NCI-H1694 treated with DMSO at 0.1 percent for 48 hours (cell line): Measurements from ENCODE around the gene ZMIZ1.

Experiments
- DNase-seq: peaks from one replicate; lab custom pipeline; 2025; lab: John Stamatoyannopoulos, UW

The ZMIZ1 gene

DNA sequence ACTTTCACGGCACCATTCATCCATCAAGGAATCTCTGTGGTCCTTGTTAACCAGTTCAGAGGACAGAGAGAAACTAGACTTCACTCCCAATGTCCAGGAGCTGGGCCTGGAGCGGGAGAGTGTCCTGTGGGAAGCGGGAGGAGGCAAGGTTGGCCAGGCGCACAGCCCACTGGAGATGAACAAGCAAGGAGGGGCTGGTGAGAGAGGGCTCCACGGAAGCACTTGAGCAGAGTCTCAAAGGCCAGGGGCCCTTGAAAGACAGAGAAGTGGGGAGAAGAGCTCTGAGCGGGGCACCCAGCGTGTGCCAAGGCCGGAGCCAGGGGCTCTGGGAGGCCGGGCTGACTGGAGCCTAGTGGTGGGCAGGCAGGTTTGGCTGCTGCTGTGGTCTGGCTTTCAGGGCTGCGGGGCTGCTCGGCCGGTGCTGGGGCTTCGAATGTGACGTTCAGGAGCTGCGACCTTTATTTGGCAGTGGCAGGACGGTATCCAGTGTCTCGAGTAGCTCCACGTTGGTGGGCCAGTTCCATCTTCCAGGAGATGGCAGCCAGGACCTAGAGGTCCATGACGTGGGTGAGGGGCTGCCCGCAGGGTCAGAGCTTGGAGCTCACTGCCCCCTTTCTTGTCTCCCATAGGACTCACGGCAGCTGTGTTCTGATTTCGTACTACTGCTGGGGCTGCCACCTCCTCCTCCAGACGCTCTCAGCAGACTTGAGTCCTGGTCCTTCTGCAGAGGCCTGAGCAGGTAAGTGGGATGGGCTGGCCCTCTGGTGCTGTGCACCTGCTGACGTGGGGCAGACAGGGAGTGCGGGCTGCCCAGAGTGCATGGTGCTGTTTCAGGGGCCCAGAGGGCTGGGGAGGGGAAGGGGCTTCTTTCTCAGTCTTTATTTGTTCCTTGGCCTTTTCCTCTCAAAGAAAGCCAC is 49.8 kb downstream of the ZMIZ1 start:
- no peak for DNase-seq

DNA sequence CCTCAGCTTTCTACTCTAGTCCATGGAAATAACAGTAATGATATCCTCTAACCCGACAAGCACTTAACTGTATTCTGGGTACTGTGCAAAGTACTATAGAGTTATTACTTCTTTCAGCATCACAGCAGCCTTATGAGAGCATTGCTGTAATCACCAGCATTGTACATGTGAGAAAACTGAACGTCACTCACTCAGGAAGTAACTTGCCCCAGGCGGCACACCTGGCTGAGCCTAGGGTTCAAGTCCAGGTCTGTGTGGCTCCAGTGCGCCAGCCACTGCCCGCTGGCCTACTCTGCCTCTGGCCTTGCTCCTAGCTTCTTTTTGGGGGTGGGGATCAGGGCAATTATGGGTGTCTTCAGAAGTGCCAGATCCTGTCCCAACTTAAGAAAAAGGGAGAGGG is 50.5 kb downstream of the ZMIZ1 start:
- DNase-seq = no peak

DNA sequence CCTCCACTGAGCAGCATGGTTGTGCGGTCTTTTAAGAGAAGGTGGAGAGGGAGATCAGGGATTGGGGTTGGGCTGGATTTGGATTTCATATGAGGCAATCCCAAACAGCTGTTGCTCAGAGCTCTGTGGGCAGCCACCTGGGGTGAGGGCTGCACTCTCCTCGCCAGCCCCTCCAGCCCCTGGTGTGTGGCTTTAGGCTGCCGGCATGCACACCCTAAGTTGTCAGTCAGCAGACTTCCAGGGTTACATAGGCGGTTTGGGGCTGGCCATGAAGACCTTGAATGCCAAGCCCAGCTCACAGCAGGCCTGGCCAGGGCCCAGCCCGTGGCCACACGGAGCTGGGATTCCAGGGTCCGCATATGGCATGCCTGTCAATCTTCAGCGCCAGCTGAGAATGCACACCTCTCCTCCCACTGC is 54.8 kb downstream of the ZMIZ1 start:
- DNase-seq = no peak

DNA sequence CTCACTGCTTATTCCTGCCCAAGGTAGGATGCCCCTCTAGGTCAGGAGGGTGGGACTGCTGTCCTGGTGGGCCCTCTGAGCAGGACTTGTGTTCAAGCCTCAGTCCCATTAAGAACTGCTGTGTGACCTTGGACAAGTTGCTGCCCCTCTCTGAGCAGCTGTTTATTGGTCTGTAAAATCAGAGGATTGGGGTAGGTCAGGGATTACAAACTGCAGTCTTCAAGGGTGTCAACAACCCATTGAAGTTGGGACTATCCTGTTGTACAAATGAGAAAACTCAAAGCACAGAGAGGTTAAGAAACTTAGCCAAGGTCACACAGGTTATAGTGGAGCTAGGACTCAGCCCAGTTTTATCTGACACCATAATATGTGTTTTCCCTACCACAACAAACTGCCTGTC is 55.3 kb downstream of the ZMIZ1 start:
- DNase-seq = no peak

DNA sequence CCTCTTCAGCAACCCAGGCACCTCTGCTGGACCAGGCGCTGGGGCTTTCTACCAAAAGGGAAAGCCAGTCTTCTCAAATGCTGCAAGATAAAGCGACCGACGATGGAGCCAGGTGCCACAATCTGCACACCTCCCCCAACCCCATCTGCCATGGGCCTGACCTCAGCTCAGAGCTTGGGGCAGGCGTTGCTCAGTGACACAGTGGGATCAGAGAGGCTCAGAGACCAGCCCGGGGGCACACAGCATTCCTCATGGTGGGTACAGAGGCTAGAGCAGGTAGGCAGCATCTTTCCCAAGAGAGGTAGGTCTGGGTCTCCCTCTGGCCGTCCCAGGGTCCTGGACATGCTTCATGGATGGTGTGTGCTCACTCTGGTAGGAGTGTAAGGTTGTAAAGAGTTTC is 56.3 kb downstream of the ZMIZ1 start:
- peak; percentile 42 for DNase-seq

DNA sequence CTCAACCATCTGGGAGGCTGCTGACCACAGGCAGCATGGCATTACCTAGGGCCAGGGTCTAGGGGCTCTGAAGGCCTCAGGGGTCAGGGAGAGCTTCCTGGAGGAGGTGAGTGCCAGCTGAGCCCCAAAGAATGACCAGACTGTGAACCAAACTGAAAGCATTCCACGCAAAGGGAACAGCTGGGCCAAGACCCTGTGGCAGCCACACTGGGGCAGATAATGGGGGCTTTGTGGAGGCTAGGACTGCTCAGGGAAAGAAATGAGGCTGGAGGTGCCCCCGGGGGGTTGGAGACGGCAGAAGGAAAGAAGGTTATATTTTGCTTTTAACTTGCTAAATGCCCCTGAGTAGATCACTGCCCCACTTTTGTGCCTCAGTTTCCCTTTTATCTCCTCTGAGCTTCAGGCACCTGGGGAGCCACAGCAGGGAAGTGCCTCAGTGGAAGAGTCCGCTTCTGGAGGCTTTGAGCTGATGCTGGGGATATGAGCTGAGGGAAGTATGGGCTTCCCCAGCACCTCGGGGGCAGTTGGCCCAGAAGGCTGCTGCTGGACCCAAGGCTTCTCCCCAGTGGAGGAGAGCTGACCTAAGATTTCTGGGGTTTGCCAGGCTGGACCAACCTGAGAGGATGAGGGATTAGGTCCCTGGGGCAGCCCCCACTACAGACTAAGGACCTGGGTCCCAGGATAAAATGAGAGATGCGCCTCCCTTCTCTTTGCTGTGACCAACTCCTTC is 57.8 kb downstream of the ZMIZ1 start:
- no peak for DNase-seq

DNA sequence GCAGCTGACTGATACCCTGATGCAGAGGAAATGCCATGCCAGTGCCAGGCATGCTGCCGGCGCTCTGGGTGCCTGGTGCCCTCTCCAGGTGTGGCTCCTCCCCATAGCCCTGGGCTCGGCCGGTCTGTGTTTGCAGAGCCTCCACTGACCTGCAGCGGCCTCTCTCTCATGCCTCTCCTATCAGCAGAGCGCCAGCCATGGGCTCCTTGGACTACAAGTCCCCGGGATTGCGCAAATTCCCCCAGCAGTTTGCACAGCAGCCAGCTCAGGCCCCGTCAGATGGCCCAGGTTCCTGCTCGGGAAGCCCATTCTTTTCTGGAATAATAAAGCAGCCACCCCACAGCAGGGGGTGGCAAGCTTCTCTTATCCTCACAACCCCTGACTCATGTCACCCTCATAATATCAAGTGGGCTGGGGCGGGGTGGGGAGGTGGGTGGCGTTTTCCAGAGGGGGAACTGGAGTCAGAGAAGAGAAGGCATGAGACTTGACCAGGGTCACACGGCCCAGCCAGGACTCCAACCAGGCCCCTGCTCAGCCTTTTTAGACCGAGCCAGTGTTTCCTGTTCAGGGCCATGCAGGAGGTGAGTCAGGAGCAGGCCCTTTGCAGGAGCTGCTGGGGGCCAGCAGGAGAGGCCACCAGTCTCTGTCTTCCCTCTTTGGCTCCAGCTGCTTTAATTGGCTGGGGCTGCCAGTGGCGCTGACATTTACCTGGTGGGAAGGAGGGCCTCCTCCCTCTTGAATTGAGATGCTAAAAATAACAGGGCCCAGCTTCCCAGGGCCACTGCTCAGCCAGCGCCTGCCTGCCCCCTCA is 58.6 kb downstream of the ZMIZ1 start:
- DNase-seq = no peak

DNA sequence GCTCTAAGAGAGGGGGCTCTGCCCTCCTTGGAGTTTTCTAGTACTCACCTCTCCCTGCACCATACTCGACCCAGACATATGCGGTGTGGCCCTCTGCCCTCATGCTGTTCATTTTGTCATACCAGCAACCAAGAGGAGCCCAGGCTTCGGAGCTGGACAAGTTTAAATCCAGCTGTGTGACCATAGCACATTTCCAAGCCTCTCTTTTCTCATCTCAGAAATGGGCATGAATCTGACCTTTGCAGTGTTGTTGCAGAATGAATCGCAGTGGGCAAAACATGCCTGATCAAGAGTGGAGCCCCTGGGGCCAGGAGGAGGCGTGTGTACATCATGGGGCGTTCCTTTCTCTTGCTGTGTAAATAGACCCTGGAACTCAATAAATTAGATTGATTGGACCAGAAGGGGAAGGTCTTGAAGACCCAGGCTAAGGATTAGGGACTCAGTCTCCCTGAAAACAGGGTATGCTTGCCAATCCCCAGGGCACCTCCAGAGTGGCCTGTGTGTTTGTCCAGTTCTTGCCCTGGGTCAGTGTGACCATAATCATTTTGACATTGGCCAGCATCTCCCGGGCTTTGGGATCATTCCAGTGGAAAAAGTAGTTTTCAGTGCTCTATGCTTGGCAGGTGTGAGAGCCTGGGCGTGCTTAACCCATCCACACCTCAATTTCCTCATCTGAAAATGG is 59.6 kb downstream of the ZMIZ1 start:
- no peak for DNase-seq

DNA sequence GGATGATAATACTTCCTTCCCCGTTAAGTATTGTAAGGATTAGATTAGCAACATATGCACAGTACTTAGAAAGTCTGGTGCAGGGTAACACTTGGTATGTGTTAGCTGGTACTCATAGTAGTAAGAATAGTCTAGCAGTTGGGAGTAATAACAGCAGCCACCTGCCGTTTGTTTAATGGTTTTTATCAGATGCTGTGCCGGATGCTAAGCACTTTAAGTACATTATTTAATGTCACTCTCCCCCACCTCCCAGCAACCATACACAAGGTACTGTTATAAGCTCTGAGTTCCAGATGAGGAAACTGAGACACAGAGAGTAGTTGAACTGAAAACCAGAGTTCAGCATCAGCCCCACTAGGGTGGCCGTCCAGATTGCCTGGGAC is 60.1 kb downstream of the ZMIZ1 start:
- peak; percentile 44 for DNase-seq

DNA sequence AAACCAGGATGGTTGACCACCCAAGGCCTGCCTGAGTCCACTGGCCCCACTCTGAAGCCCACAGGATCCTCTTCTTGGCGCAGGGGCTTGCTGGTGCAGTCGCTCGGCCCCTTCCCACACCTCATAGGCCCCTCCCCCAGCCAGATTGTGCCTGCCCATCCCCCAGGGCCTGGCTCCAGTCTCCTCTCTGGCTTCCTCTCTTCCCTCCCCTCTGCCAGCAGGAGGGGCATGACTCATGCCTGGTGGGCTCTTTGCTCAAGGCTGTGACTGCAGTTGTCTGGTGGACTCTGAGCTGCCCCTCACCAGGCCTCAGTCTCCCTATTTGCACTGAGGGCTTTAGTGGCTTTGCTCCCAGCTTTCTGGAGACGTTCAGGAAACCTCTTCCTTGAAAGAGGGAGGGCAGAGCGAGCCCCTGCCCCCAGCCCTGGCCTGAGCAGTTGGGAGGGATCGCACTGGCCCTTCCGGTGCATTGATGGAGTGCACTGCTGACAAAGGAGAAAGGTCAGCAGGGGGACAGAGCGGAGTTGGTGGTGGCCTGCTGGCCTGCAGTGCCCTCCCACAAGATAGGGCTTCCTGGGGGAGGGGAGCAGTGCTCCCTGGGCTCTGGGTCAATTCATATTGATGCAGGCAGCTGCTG is 60.7 kb downstream of the ZMIZ1 start:
- DNase-seq = peak; percentile 46

DNA sequence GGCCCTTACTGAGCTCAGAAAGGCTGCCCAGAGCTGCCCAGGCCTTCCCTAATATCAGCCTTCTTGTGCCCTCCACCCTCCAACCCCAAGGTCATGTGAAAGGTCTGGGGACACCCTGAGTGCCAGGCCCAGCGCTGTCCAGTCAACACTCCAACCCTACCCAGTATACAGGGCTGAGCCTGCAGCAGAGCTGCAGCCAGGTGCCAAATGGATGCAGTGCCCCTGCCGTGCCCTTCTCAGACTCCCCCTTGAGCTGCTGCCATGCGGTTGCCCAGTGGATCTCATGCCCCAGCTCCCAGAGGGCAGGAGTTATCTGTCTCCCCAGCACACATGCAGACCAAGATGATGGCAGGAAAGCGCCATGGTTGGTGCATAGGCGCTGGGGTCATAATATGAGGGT is 61.5 kb downstream of the ZMIZ1 start:
- no peak for DNase-seq

DNA sequence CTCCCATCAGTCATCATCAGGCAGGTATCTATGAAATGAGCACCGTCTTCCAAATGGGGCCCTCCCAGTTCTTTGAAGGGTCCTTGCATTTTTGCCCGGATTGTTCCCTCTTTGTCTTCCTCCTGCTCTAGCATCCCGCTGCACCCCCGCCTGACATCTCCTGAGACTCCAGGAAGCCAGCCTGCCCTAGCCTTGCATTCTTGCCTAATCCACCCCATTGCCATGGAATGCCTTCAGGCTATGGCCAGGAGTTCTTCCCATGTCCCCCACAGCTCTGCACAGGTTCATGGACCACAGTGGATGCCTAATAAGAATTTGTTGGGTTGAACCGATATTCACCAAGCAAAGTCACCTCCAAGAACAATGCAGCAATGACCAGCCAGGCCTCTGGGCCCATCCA is 62.1 kb downstream of the ZMIZ1 start:
- no peak for DNase-seq

DNA sequence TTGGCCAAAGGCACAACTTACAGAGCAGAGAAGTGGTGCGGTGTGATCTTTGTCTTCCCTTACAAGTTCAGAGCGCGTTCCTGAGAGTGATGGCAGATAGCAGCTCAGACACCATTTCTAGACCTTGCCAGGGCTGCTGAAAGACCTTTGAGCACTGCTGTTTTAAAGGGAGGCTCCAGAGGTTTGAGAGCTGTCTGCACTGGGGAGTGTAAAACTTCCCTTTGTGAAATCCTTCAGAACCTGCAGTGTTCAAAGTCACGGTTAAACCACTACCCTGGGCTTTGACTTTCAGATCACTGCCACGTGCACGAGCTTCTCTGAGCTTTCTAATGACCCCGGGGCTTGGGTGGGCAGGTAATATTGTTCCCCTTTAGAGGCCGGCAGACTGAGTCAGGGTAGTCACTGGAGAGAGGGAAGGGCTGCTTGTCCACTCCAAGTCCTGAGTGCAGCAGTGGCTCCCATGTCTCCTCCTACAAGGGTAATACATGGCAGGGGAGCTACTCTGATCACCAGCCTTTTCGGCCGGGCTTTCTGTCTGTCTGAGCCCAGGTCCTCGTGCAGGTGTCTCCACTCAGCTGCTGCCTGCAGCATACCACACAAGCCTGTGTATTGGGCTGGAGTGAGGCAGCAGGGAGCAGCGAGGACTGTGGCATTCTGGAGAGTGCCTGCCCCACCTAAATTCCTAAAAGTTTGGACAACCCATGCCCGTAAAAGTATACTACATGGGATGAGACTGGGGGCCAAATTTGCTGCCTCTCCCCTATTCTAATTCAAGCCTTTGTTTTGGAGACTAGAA is 63.3 kb downstream of the ZMIZ1 start:
- no peak for DNase-seq

DNA sequence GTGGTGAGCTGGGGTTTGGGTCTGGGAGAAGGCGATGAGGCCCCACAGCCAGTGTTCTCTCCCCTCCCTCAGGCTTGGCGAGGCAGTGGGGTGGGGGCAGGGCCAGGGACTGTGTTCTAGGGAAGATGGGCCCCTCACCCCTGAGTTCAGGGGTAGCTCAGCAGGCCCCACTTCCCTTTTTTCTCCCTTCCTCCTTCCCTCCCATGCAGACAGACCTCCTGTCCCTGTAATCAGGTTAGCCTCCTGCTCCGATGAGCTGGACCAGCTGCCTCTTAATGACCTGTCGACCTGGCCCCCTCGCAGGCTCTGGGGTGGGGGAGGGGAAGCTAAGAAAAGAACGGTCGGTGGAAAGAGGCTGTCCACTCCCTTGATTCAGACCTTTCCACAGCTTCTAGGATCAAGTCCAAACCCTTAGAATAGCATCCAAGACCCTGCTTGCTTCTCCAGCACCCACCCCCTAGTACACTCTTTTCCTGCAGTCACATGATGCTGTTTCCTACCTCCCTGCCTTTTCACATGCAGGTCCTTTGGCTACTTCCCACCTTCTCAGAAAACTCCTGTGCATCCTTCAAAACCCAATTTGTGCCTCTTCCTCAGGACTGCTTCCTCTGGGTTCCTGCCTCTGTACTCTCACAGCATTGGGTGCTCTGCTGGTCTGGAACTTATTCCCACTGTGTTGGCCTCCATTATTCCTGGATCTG is 64.1 kb downstream of the ZMIZ1 start:
- no peak for DNase-seq

DNA sequence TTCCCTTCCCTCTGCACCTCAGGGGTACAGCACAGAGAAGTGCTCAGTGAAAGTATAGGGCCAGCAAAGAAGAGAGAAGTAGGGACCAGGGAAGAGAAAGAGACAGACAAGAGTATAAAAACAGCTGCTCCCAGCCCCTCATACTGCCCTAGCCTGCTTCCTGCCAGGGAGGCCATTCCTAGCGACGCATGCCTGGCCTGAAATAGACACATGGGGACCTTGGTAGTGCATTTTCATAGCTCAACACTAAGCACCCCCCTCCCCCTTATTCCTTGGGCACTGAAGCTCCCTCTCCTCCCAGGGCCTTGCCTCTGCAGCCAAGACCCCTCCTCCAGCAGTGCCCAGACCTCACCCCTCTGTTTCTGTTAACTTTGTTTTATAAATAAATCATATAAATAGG is 64.7 kb downstream of the ZMIZ1 start:
- no peak for DNase-seq

DNA sequence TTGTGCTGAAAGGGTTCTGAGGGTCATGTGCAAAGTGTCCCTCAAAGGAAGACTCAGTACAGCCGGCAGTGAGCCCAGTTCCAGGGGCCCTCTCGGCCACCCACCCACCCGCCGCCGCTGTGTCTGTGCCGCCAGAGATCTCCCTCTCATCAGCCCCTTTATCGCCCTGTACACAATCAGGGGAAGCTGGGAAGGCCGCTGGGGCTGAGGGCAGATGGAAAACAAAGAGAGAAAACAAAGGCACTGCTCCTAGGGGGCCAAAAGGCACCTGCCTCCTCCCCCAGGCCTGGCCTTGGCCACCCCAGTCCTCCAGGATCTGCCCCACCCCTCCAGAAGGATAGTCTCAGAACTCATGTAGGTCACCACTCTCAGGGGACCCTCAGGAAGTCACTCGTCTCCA is 67.0 kb downstream of the ZMIZ1 start:
- no peak for DNase-seq

DNA sequence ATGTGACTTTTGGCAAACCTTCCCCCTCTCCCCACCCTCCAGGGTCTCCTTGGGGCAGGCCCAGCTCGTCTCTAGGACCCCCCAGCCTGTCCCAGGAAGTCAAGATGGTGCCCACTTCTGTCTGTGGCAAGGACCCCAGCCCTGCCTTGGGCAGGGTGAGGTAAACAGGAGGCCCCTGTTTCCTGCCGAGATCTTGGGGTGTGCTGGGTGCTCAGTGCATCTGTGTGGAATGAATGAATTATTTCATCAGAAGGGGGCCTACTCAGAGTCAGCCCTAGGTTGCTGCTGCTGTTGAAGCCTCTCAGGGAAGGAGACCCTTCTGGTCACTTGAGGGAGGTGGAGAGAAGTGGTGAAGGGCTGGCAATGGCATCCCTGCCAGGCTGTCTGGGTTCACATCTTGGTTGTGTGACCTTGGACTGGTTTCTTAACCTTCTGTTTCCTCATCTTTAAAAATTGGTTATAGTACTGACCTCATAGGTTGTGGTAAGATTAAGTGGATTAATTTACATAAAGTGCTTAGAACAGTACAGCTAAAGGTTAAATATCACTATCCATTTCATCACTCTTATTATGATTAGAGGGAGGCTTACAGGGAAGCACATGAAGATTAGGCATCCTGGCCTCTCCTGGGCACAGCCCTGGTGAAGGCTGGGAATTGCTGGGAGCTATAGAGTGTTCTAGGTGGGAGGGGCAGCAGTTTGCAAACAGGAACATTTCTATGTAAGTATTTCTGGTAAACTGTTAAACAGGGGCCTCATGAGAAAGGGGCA is 67.7 kb downstream of the ZMIZ1 start:
- DNase-seq = no peak

DNA sequence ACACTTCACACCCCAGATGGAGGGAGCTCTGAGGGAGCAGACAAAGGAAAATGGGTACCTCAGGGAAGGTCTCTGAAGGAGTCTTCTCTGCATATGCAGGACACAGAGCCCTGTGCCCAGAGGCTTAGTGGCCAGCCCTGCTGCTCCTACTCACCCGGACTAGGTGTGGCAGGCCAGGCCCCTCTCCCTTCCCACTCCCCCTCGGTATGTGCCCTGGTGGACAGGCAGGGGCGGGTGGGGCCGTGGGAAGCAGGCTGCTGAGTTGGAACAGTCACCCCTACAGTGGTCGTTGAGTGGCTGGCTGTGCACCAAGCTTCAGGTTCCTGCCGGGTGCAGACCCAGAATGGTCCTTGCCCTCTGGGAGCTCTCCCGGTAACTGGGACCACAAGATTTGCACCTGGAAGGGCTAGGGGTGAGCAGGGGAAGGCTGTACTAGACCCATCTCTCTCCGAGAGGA is 68.6 kb downstream of the ZMIZ1 start:
- DNase-seq = no peak

DNA sequence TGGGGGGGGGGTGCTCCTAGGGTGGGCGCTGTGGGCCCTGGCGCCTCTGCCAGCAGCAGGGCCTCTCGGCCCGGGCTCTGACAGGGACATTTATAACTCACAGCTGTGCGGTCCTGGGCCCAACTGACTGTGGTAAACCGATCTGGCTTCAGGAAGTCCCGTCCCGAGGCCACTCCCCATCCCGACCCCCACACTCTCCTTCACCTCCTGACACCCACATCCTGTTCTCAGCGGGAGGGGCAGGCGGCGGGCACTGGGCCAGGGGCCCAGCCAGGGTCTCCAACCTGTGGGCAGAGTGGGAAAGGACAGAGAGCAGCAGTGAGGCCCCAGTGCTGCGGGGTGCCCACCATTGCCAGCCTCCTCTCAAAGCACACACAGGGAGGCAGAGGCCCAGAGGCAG is 69.1 kb downstream of the ZMIZ1 start:
- no peak for DNase-seq
